Kidney epithelial cell (primary cell): ENCODE data around the gene TRAF3IP3. TPM values are rescaled to one million over a fixed set of nuclear protein-coding genes. Genes with fewer than 3 reads are reported as not detected.

ENCODE experiments used
- DNase-seq: peaks from one replicate; pipeline ENCODE4 v3.0.0-alpha.2; 2010; ENCODE audit warnings: low read depth
- H3K27me3 ChIP-seq: 2 replicates; pipeline ENCODE4 v1.6.0; 2011; ENCODE audit warnings: low read length; ENCODE audit not compliant: control insufficient read depth, insufficient read depth
- H3K36me3 ChIP-seq: 2 replicates; pipeline ENCODE4 v1.5.1; 2011; ENCODE audit warnings: low read length; ENCODE audit not compliant: control insufficient read depth, insufficient read depth
- H3K4me3 ChIP-seq: 2 replicates; pipeline ENCODE4 v1.5.1; 2011; ENCODE audit warnings: low read depth, mild to moderate bottlenecking, control low read depth, low read length
- total RNA-seq: library from RNA; depleted of rRNA; stranded (reverse); fragments of >200 nt; gene quantifications from 2 replicates; pipeline ENCODE4 v1.2.3, GENCODE V29; 2015
- TF ChIP-seq, protein P1 (sequence below): IDR thresholded peaks from 2 replicates; pipeline ENCODE4 v1.5.1; 2011; ENCODE audit warnings: mild to moderate bottlenecking, moderate library complexity, low read length, control low read depth, inconsistent platforms; ENCODE audit not compliant: insufficient read depth, poor library complexity, severe bottlenecking

The TRAF3IP3 gene
- total RNA-seq, 1 donor from 2014 or later = not detected

DNA sequence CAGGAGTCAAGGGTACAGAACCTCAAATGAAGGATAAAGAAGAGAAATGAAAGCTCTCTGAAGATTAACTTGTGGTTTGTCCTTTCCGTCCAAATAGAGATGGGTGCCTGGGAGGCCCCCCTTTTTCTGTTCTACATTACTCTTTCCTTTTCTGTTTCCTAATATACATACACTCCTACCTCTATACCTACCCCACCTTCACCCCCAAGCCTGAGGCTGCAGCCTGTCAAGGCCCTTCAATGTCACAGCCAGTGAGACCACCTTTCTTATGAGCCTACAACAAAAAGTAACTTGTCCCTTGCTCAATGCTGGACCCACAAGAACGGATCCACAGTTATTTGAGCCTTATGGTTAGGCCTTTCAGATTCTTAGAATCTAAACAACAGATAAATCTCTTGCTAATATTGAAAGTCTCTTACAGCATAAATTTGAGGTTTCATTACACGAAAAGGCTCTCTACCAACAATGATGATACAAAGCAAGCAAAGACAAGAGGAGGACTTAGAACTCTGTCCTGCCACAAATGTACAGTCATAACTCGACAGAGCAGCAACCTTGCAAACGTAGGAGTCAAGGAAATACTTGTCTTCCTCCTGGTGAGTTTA, 4.1 kb upstream of the TRAF3IP3 start:
- H3K4me3 ChIP-seq = no peak overlapping the region
- TF ChIP-seq, protein P1, sequence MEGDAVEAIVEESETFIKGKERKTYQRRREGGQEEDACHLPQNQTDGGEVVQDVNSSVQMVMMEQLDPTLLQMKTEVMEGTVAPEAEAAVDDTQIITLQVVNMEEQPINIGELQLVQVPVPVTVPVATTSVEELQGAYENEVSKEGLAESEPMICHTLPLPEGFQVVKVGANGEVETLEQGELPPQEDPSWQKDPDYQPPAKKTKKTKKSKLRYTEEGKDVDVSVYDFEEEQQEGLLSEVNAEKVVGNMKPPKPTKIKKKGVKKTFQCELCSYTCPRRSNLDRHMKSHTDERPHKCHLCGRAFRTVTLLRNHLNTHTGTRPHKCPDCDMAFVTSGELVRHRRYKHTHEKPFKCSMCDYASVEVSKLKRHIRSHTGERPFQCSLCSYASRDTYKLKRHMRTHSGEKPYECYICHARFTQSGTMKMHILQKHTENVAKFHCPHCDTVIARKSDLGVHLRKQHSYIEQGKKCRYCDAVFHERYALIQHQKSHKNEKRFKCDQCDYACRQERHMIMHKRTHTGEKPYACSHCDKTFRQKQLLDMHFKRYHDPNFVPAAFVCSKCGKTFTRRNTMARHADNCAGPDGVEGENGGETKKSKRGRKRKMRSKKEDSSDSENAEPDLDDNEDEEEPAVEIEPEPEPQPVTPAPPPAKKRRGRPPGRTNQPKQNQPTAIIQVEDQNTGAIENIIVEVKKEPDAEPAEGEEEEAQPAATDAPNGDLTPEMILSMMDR = no peak
- H3K27me3 ChIP-seq = no peaks in the 10 kb centered on the region
- no peaks in the 10 kb centered on the region for H3K36me3 ChIP-seq
- no peak for DNase-seq

DNA sequence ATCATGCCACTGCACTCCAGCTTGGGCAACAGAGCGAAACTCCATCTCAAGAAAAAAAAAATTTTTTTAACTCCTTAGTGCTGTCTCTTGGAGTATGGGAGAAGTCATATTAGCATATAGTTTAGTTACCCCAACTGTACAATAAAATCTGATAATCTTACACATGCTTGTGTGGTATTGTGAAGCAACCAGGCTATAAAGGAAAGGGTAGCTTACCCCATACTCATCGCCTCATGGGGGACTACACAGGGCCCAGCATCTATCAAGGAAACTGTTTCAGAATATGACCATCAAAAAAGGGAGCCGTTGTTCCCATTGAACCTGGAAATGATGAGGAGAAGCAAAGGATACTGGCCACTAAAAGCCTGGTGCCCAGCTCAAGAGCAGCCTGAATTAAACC, 3.0 kb upstream of the TRAF3IP3 start:
- no peak overlapping the region for H3K4me3 ChIP-seq
- no peak for DNase-seq
- H3K27me3 ChIP-seq = no peaks in the 10 kb centered on the region
- H3K36me3 ChIP-seq = no peaks in the 10 kb centered on the region
- TF ChIP-seq, protein P1 = no peak

DNA sequence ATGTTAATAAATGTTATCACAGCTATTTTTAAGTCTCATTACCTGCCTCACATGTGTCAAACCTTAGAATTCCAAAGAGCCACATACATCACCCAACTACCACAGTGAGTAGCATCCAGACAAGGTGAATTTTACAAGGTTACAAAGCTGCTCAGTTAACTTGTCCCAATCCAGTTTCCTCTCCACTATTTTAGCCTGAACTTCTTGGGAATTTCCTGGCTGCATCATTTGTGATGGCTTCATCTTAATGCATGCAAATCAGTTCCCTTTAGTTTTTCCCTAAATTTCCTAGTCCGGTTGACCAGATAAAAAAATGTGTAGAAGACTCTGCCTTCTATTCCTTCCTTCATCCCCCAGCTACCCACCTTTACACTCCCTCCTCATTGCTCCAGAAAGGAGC, 597 bp upstream of the TRAF3IP3 start:
- TF ChIP-seq, protein P1 = no peak
- DNase-seq = no peak

DNA sequence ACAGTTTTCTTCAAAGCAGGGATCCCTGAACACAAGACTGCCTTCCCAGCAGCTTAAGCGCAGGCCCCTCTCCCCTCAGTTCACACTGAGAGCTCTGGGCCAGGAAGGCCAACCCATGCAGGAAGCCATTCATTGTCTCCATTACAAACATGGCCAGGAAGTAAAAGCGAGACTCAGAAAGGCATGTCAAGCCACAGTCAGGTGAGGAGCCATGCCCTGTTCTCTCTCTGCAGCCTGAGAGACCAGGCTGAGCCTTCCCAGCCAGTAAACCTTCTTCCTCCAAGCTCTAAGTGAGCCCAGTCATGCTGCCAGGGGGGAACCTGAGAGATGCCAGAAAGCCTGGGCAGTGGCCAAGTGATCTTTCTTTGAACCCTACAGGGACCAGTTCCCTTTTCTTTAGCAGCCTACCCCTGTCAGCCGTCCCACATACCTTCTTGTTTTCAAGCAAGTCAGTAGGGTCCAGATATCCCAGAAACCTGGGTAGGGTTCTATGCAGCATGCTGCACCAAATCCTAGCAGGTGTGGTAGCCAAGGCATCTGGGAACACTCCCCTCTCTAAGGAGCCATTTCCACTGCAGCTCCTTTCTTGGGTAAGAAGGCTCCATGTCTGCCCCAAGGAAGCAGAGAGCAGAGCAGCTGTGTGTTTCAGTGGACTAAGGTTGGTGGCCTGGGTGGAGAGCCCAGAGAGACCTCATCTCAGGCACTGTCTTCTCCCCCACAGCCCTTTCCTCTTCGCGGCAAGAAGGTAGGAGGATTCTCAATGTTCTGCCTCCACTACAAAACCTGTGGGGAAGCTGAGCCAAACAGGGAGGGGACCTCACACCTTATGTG, 977 bp downstream of the TRAF3IP3 start:
- Histone ChIP-seq H3K36me3 (no peaks in the 10 kb centered on the region), H3K27me3 (peaks cover 5% of the 10 kb centered on the region), H3K4me3 (no peak overlapping the region)
- TF ChIP-seq, protein P1 = no peak
- DNase-seq = no peak

More for the DNA sequence above, 597 bp upstream of the TRAF3IP3 start:
- Histone ChIP-seq H3K27me3 (peaks cover 5% of the 10 kb centered on the region), H3K36me3 (no peaks in the 10 kb centered on the region), H3K4me3 (no peak overlapping the region)

DNA sequence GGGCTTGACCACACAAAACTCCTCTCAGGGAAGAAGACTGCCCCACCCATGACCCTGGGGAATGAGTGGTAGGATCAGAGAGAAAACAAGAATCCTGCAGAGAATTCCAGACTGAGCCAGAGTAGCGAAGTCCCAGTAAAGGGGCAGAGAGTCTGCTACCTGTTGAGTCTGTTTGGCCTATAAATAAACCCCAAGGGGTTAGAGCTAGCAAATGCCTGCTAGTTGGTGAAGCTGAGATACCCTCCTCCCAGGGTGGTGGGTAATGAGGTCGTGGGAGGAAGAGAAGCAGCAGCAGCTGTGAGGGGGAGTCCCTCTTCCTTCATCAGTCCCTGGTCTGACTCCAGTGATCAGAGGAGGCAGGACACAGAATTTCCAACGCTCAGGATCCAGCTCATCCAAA, 2.5 kb downstream of the TRAF3IP3 start:
- TF ChIP-seq, protein P1 = no peak
- H3K27me3 ChIP-seq = peaks cover 5% of the 10 kb centered on the region
- H3K4me3 ChIP-seq = no peak overlapping the region
- no peaks in the 10 kb centered on the region for H3K36me3 ChIP-seq
- DNase-seq = no peak
